Limb (tissue), 2 donors: Measurements from ENCODE around the gene ERGIC1.

ENCODE experiments used
- DNase-seq, 2 donors: peaks; one replicate each; pipeline ENCODE4 v3.0.0-alpha.2; 2016; ENCODE audit errors: extremely low spot score in 2 of 2

The ERGIC1 gene

DNA sequence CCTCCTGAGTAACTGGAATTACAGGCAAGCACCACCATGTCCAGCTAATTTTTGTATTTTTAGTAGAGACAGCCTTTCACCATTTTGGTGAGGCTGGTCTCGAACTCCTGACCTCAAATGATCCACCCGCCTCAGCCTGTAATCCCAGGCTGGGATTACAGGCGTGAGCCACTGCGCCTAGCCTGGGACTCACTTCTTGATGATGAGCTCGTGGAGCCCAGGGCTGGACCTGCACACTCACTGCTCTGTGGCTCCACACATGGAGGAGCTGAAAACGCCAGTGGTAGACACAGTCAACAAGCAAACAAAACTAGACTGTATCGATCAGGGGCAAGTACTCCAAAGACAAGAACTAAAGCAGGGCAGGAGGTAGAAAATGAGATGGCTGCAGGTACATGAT is 65.4 kb downstream of the ERGIC1 start:
- DNase-seq, result no peak

DNA sequence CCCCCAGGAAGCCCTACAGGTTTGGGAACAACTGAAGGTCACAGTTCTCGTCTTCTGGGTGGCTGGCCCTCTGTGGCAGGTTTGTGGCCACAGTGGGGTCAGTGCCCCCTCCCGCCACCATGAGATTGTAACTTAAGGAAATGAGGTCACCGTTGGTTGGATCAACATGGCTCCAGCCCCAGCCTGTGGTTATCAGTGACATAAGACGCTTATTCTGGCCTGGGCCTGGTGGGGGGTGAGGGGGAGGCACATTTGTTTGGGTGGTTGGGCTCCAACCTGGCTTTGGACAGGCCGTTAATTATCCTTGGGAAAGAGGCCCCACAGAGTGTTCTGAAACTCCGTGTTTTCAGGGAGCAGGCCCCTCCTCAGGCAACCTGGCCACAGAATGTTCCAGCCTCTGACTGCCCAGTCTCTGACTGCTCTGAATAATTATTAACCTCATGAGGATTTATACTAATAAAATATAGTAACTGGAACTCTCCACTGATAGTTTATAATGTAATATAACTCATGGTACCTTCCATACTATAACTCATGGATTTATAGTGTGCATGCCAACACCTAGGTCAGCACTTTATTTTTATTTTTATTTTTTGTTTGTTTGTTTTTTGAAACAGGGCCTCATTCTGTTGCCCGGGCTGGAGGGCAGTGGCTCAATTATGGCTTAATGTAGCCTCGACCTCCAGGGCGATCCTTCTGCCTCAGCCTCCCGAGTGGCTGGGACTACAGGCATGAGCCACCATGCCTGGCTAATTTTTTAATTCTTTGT is 67.1 kb downstream of the ERGIC1 start:
- peak in 1 of 2 donors; percentile 57 for DNase-seq

DNA sequence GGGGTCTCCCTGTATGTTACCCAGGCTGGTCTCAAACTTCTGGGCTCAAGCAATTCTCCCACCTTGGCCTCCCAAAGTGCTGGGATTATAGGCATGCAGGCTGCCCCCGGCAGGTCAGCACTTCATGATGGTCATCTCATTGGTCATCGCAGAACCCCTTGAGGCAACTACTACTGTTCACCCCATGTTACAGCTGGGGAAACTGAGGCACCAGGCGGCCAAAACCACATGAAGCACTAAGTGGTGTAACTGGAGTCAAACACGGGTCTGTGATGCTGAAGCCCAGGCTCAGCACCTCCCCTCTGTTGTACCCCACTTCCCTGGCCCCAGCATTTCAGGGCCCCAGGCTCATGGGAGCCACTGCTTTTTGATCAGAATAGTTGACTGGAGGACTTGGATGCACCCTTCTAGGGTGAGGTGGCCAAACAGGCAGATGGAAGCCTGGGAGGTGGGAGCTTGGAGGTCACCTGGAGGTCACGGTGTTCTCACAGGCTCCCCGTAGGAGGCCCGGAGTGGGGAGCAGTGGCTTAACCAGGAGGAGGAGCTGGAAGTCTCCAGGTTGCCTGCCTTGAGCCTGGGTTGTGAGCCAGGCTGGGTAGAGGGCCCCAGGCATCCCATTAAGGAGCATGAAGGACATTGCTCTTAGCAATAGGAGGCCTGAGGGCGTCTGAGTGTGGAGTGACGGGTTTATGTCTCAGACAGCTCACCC is 67.9 kb downstream of the ERGIC1 start:
- DNase-seq, result peak in 1 of 2 donors; percentile 52

DNA sequence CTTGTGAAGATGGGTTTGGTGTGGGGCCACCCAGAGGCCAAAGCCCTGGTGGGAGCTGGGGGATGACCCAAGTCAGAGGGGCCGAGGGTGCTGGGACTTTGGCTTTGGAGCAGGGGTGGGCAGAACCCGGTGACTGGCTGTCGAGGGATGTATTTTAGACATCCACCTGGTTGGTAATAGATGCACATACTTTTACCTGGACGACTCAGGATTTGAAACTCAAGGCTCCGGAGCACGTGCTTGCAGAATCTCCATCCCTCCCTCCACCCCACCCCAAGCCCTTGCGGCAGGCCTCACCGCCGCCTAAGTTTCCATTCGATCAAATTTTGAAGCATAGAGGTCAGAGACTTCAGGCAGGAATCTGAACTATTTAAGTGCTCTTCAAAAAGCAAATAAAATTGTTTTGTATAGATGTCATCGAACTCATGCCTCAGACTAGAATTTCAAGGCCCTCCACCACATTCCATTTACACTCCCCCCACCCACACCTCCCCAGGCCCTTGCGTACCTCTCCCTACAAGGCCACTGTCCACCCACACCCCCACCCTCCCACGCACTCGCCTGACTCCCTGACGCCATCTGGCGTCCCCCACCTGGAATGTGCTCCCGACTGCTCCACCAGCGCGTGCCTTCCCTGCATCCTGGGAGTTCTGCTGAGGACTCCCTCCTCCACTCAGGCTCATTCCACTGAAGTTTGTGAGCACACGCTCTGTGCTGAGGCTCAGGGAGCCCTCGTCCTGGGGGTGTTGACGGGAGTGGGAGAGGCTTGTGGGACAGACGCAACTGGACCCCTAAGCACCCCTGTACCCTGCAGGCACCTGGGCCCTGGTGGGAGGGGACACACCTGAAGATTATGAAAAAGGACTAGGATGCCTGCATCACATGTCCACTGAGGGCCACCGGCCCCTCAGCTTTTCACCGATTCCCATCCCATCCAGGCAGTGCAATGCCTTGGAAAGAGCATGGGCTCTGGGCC is 68.7 kb downstream of the ERGIC1 start:
- peak; percentile 40 to 79 for DNase-seq

DNA sequence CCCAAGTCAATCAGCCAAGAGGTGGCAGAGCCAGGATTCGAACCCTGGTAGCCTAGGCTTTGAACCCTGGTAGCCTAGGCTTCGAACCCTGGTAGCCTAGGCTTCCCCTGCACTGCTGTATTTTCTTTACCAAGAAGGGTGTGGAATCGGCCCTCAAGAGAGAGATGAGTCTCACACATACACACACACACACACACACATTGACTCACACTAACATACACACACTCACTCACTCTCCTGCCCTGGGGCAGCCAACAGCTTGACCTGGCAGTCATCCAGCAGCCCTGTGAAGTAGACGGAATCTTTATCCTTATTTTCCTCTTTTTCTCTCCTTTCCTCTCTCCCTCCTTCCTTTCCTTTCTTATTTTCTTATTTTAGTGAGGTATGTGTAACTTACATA is 69.7 kb downstream of the ERGIC1 start:
- peak in 1 of 2 donors; percentile 53 for DNase-seq

DNA sequence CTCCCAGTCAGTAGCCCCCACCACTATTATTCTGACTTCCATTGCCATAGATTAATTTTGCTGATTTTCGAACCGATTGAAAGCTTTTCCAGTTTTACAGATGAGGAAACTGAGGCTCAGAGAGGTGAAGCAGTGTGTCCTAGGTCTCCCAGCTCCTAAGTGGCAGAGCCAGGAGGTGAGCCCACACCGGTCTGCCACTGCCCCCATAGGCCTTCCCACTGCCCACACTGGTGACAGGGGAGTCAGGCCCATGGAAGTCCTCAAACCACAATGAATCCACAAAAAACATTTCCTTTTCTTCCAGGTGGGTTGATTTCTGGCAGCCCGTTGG is 70.2 kb downstream of the ERGIC1 start:
- no peak for DNase-seq

DNA sequence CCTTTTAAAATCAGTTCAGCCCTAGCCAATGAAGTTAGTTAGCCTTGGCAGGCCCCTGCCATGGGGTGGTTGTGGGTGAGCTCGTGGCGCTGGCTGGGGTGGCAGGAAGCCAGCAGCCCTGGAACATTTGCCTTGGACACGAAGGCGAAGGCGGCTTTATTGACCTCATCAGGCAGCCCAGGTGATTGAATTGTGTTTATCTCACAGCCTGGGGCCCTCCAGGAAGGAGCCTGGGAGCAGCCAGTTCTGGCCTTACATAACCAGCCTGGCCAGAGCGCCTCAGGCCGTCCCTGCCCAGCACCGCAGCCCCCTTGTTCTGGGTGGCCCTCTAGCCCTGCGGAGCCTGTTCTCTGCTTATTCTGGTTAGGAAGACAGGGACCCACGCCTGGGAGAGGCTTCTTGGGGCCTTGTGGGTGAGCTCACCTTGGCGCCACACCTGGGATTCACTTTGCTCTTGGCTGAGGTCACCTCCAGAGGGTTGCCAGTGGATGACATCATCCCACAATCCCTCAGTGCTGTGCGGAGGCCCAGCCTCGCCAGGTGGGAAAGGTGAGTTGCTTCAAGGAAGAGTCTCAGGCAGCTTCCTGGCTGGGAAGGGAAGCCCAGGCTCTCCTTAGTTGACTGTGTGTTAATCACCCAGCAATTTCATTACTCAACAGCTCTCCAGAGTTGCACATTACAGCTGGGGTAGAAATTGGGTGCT is 70.7 kb downstream of the ERGIC1 start:
- DNase-seq, result peak in 1 of 2 donors; percentile 50

DNA sequence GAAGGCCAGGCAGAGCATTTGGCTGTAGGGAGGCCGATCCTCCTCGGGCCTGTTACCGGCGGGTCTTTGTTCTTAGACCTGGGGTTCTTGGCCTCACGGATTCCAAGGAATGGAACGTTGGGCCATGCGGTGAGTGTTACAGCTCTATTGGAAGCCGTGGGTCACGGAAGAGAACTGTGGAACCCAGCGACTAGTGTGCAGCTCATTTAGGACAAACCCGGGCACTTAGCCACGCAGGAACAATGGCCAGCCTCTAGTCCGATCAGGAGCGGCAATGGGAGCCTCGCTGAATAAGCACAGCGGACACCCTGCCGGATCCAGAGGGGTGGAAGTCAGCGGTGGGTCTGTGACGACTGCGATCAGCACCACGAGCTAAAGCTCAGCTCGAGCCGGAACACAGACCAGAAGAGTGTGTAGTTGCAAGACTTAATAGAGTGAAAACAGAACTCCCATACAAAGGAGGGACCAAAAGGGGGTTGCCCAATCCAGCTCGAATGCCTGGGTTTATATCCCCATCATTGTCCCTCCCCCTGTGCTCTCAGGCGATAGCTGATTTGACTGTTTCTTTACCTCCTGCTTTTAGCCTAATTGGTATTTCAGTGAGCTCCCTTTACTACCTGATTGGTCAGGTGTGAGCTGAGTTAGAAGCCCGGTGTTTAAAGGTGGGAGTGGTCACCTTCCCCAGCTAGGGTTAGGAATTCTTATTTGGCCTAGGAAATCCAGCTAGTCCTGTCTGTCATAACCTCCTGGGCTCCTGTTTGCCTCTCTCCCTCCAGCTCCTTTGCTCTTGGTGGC is 71.5 kb downstream of the ERGIC1 start:
- no peak for DNase-seq

DNA sequence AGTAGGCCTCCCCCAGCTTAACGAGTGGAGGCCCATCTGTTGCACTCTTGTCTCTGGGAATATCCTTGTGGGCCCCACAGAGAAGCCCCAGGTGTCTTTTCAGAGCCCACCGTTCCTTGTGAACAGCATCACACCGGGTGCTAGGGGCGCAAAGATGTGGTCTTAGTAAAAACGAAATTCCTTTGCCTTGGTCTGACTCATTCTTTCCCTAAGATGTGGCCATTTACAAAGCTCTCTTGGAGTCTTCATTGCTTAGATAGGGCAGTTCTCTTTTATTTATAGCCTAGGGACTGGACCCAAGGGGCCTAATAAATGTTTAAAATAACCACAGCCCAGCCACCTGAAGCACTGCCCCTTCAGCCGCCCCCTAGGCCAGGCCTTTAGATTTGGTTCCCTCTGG is 72.4 kb downstream of the ERGIC1 start:
- no peak for DNase-seq

DNA sequence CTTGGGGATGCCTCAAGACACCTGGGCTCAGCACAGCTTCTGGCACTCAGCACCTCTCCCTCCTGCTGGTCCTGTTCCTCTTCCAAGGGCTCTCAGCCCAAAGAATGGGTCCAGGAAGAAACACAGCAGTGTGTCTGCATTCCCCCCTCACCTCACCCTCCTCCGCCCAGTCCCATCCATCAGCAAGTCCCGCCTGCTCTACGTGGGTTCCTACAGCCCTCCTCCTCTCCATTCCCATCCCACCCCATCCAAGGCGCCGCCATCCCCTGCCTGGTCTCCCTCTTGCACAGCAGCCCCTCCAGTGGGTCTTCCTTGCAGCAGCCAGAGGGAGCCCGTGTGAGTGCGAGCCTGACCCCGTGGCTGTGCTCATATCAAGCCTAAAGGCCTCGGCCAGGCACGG is 72.8 kb downstream of the ERGIC1 start:
- DNase-seq, result no peak

DNA sequence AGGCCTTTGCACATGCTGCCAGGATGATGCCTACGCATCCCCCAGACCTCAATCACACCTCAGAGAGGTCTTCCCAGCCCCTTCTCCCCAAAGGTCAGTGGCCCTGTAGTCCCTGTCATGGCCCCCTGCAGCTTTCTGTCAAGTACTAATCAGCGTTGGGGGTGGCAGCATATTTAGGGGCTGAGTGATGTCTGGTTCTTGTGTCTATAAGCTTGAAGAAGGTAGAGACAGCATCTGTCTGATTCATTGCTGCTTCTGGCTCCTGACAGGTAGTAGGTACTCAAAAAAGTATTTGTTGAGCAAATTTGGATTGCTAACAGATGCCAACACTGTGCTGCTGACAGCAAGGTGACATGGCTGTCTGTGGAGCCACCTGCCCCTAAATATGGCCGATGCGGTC is 73.6 kb downstream of the ERGIC1 start:
- no peak for DNase-seq

DNA sequence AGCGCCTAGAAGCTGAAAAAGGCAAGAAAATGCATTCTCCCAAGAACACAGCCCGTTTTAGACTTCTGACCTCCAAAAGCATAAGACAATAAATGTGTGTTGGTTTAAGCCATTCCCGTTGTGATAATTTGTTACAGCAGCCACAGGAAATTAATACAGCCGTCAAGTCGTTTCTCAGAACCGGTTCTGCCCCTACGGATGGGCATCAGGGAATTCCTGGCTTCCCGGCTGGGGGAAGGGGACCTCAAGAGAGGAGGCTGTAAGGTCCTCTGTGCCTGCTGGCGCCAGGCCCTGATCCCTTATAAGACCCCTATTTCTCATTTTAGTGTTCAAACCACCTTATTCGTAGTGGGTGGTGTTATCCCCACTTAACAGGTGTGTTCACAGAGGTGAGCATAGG is 74.6 kb downstream of the ERGIC1 start:
- DNase-seq, result no peak

DNA sequence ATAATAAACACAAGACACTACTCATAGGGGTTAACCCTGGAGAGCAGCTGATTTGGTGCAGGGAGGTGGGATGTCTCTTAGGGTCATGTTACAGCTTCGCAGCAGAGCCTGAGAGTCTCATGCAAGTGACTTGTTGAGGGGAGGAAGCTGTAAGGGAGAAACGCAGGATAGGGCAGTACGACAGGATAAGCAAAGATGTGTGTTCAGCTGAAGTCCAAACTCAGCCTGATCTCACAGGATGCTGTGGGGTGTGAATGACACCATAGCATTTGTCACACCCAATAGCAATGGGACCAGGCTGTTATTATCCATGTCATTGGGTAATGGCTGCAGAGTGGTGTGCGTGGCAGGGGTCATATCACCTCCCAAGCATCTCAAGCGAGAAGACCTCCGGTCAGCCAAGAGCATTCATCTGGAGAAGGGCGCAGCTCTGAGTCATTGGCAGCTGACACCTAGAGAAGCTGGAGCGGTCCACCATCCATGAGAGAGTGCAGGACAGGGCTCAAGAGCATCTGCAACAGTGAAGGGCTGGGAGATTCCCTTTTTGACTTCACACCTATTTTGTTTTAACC is 76.0 kb downstream of the ERGIC1 start:
- peak in 1 of 2 donors; percentile 49 for DNase-seq

DNA sequence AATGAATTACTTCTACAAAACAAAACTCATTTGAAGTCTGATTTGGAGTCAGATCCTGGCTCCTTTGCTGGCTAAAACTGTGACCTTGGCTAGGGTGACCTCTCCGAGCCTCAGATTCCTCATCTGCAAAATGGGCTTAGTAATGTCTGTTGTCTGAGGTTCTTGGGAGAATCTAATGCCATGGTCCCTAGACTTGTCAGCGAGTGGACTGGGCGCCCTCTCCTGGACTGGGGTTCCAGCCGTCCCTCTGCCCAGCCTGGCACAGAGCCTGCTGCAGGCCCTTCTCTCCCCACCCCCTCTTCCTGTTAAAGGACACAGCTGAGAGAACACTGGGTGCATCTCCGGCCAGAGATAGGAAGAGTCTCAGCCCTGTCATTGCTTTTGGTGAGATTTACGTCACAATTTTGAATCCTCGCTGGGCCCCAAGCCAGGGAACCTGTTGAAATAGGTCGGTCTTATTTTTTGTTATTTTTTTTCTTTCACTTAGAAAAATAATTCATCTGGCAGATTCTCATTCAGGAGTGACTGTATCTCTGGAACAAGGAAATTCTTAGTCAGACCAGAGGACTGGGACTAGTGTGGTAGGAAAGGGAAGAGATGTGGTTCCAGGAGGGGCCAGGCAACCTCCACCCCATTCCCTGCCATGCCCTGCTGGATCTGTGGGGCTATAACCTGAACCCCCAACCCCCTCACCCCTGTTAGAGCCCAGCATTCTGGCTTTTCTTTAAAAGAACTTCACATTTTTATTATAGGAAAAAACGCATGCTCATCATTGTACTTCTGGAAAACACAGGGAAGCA is 77.0 kb downstream of the ERGIC1 start:
- no peak for DNase-seq

DNA sequence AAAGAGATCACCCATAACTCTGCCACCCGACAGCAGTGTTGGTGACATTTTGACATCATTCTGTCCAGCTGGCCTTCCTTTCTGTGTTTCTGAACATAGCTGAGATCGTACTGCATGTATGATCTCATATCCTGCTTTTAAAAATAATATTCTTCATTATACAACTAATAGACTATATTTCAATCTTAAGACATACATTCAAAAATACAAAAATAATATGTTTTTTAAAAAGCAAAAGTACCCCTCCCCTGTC is 77.5 kb downstream of the ERGIC1 start:
- no peak for DNase-seq

DNA sequence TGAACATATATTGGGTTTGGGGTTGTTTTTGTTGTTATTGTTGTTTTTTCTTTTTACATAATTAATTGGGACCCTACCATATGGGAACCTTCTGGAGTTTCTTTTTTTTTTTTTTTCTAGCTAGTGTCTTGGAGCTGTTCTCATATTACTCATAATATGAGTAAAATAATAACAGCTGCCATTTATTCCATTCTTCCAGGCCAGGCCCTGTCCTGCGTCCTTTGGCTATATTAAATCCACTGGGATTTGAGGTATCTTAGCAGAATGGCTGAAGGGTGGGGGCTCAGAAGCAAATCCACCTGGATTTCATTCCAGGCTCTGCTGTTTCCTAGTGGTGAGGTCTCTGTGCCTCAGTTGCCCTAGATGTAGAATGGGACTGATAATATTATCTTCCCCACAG is 77.9 kb downstream of the ERGIC1 start:
- no peak for DNase-seq

DNA sequence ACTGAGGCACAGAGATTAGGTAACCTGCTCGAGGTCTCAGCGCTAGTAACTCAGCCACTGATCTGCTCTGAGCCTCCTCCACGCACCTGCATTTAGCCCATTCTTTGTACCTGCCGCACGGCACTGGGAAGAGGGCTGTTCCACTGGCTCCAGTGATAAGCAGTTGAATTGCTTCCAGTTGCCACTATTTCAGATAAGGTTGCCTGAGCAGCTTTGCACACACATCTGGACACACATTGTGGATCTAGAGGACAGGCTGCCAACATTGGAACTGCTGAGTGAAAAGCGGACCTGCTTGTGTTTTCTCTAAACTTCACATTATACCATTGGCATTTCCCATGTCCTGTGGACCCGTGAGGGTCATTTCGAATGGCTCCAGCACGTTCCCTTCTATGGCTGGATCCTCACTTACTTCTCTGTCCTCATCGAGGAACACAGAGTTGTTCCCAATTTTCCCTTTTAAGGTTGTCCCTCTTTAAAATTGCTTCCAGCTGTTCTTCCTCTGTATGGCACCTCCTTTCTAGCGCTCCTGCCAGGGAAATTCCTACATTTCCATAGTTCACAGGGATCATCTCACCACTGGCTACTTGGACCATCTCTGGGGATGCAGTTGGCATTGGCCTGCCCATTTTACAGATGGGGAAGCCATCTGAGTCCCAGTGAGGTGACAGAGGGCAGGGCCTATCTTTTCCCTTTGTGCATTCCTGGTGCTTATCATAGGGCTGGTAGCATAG is 79.2 kb downstream of the ERGIC1 start:
- DNase-seq, result no peak

DNA sequence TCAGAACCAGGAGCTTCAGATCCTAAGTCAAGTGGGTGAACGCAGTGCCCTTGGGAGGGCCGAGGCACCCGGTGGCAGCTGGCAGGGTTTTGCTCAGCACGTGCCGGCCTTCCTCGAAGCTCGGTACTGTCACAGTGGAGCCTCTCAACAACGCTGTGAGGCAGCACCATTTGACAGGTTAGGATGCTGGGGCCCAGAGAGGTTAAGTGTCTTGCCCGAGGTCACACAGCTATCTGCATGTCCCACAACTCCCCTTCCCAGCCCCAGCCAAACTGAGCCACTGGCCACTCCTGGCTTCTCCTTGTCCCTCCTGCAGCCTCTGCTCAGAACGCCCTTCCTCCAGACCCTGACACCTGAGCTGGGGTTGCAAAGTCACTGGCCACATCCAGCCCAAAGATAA is 81.5 kb downstream of the ERGIC1 start:
- DNase-seq, result no peak
